ENCODE measurements around the gene EFCAB11. TPM values are rescaled to one million over a fixed set of nuclear protein-coding genes. Genes with fewer than 3 reads are reported as not detected.

Gene EFCAB11
- total and polyA plus RNA-seq, 2 of the 8 experiments (the other 6 are each of a cell fraction or from before 2014, with no cell fraction given): 6.8 to 12.8 TPM

DNA sequence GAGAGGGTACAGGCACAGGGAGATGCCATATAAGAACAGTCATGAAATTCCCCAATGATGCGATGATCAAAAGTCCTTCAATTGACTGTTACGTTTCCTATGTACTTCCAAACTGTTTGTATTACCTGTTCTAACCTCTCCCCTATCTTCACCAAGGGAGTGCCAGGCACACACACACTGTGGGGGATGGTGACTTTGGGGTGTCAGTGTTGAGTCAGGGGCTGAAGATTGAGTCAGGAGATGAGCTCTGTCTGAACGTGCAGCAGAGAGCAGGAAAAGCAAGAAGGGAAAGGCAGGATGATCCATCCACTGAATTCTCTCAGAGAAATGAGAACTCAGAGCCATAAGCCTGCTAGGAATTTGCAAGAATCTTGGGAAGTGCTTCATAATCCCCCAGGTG, 153.4 kb downstream of the EFCAB11 start:
- H3K27ac ChIP-seq (ENCODE audit: low read depth, low read length): no peak overlapping the region
- H3K4ac ChIP-seq (replicated peaks; ENCODE audit: insufficient read length, low read depth, low read length): no peak overlapping the region
- no peaks in the 10 kb centered on the region for H3K79me1 ChIP-seq (ENCODE audit: low read depth, low read length)
- H3K27me3 ChIP-seq (replicated peaks in 1 of 4; ENCODE audit: control insufficient read depth in 3 of 4, extremely low read depth in 1 of 4, insufficient read depth in 3 of 4, low read length in 3 of 4): no peaks in the 10 kb centered on the region
- H3K4me3 ChIP-seq (ENCODE audit: extremely low read depth in 1 of 4, insufficient read depth in 2 of 4, low read depth in 3 of 4, low read length in 4 of 4): no peak overlapping the region
- FAIRE-seq (no peak), DNase-seq (ENCODE audit: low read depth in 1 of 2, low spot score in 2 of 2) (no peak)
- H3K56ac ChIP-seq (replicated peaks; ENCODE audit: insufficient read length, low read depth, low read length): no peak overlapping the region
- H3K4me2 ChIP-seq (ENCODE audit: insufficient read depth in 1 of 2, low read depth in 2 of 2, low read length in 2 of 2): no peak overlapping the region
- no peaks in the 10 kb centered on the region for H3K36me3 ChIP-seq (ENCODE audit: control insufficient read depth in 2 of 4, insufficient read depth in 4 of 4, low read length in 3 of 4)
- H3K23ac ChIP-seq (ENCODE audit: insufficient read length): no peak overlapping the region
- H3K4me1 ChIP-seq (replicated peaks in 1 of 4; ENCODE audit: control insufficient read depth in 3 of 4, insufficient read depth in 4 of 4, low read length in 3 of 4): no peaks in the 10 kb centered on the region
- H3K18ac ChIP-seq (ENCODE audit: extremely low read depth, low read length): no peak overlapping the region
- H3K14ac ChIP-seq (ENCODE audit: insufficient read length): no peak overlapping the region
- no peaks in the 10 kb centered on the region for H4K20me1 ChIP-seq (replicated peaks in 1 of 2; ENCODE audit: control insufficient read depth in 1 of 2, insufficient read depth in 2 of 2, low read length in 2 of 2)
- no peak overlapping the region for H2AFZ ChIP-seq (ENCODE audit: low read length)
- H2BK15ac ChIP-seq (ENCODE audit: low read length): peak overlapping the region; percentile 13; the same call in 1 of the 2 replicates
- ChIA-PET CTCF (ENCODE audit: partially characterized antibody) (no interaction called here), POLR2A (ENCODE audit: partially characterized antibody) (no interaction called here)
- no peak for TF ChIP-seq KDM1A (IDR thresholded peaks at IDR 0.05; ENCODE audit: borderline replicate concordance, low read length)
- no peak for TF ChIP-seq BCL11A (IDR thresholded peaks at IDR 0.05; ENCODE audit: low read depth in 2 of 2, low read length in 2 of 2)
- TF ChIP-seq, protein P1, sequence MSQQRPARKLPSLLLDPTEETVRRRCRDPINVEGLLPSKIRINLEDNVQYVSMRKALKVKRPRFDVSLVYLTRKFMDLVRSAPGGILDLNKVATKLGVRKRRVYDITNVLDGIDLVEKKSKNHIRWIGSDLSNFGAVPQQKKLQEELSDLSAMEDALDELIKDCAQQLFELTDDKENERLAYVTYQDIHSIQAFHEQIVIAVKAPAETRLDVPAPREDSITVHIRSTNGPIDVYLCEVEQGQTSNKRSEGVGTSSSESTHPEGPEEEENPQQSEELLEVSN (IDR thresholded peaks at IDR 0.05): no peak
- TF ChIP-seq RNF2 (IDR thresholded peaks at IDR 0.05; ENCODE audit: borderline replicate concordance, low read depth, low read length, missing control alignments, poor library complexity, severe bottlenecking): no peak
- TF ChIP-seq SIN3A (conservative IDR thresholded peaks at IDR 0.05 in 1 of 2, IDR thresholded peaks at IDR 0.05 in 1 of 2; ENCODE audit: low read depth in 1 of 2, low read length in 2 of 2): no peak
- no peak for TF ChIP-seq TAF7 (optimal IDR thresholded peaks at IDR 0.05; ENCODE audit: borderline replicate concordance, low read depth, low read length)
- H2BK5ac ChIP-seq (ENCODE audit: low read depth, low read length): no peak overlapping the region
- 90% methylated on average over 3 of the region's 3 CpGs; no CpG with 5 or more reads in 1 of the 2 experiments for WGBS, 2 experiments (ENCODE audit: extremely low coverage in 1 of 2, insufficient coverage in 1 of 2, insufficient read length in 1 of 2, insufficient replicate concordance in 2 of 2, low coverage in 1 of 2, low lambda C conversion rate in 2 of 2, missing lambda C conversion rate in 1 of 2)
- no peak overlapping the region for H4K8ac ChIP-seq (ENCODE audit: extremely low read depth, insufficient read depth, low read length)
- H3K79me2 ChIP-seq (ENCODE audit: control insufficient read depth in 1 of 2, insufficient read depth in 2 of 2, low read length in 2 of 2): no peaks in the 10 kb centered on the region
- no peak overlapping the region for H2BK120ac ChIP-seq (replicated peaks; ENCODE audit: low read depth, low read length)
- H3K9me3 ChIP-seq (ENCODE audit: insufficient read depth in 2 of 2, low read depth in 1 of 2, low read length in 1 of 2): no peaks in the 10 kb centered on the region
- H2BK20ac ChIP-seq (ENCODE audit: low read length): no peak overlapping the region
- no peak overlapping the region for H3K9ac ChIP-seq (replicated peaks in 1 of 4; ENCODE audit: extremely low read depth in 1 of 4, low read depth in 3 of 4, low read length in 3 of 4)
- H3K23me2 ChIP-seq (ENCODE audit: low read depth, low read length): no peaks in the 10 kb centered on the region
- no peak overlapping the region for H2AK5ac ChIP-seq (ENCODE audit: low read depth, low read length)
- H2BK12ac ChIP-seq (ENCODE audit: low read depth, low read length): no peak overlapping the region
- H4K91ac ChIP-seq (replicated peaks; ENCODE audit: insufficient read length, low read length): no peak overlapping the region
- H4K5ac ChIP-seq (ENCODE audit: insufficient read length, low read depth, low read length): no peak overlapping the region
